MCF 10A (cell line): ENCODE measurements around the gene MYH10. TPM values are rescaled to one million over a fixed set of nuclear protein-coding genes. Genes with fewer than 3 reads are reported as not detected.

ENCODE experiments used
- BruUV-seq: library from RNA; stranded (reverse); fragments of 400-500 nt; replicated peaks from 2 replicates; lab custom pipeline; 2021; lab: Mats Ljungman, UMichigan
- CTCF ChIA-PET: fragments of 300-600 bp; sonication (Branson Sonifier 250); formaldehyde crosslinking; extraction: SDS; loops from one replicate; lab custom pipeline; 2021; ENCODE audit warnings: antibody characterized with exemption, inconsistent platforms; lab: Yijun Ruan, JAX
- POLR2A ChIA-PET: fragments of 300-600, 350-650 bp; sonication (Branson Sonifier 250); formaldehyde crosslinking; extraction: SDS; loops from one replicate; lab custom pipeline; 2020; ENCODE audit warnings: antibody characterized with exemption, inconsistent platforms; lab: Yijun Ruan, JAX
- DNase-seq: peaks from one replicate; pipeline ENCODE4 v3.0.0-alpha.2; 2018; ENCODE audit not compliant: unreplicated experiment
- H3K27ac Mint-ChIP-seq: one replicate; pipeline ENCODE4 v1.8.0; 2022; ENCODE audit warnings: mild to moderate bottlenecking, low read depth, mixed read lengths; ENCODE audit not compliant: unreplicated experiment
- H3K27me3 Mint-ChIP-seq: one replicate; pipeline ENCODE4 v1.8.0; 2022; ENCODE audit warnings: mixed read lengths; ENCODE audit not compliant: insufficient read depth, unreplicated experiment
- H3K36me3 Mint-ChIP-seq: one replicate; pipeline ENCODE4 v1.8.0; 2022; ENCODE audit warnings: mild to moderate bottlenecking, moderate library complexity, mixed read lengths; ENCODE audit not compliant: insufficient read depth, unreplicated experiment
- H3K4me1 Mint-ChIP-seq: one replicate; pipeline ENCODE4 v1.8.0; 2022; ENCODE audit warnings: mixed read lengths; ENCODE audit not compliant: insufficient read depth, unreplicated experiment
- H3K4me3 Mint-ChIP-seq: one replicate; pipeline ENCODE4 v1.8.0; 2022; ENCODE audit warnings: mild to moderate bottlenecking, moderate library complexity, mixed read lengths; ENCODE audit not compliant: unreplicated experiment
- H3K9me3 Mint-ChIP-seq: one replicate; pipeline ENCODE4 v1.8.0; 2022; ENCODE audit warnings: mixed read lengths; ENCODE audit not compliant: unreplicated experiment
- intact Hi-C: fragments of 100-400 bp; cut with micrococcal nuclease; formaldehyde crosslinking; loops from 2 replicates; pipeline ENCODE4 v1.14.1; 2022
- total RNA-seq: library from RNA; stranded (reverse); gene quantifications from 2 replicates; pipeline ENCODE4 v1.2.3, GENCODE V29; 2022
- TF ChIP-seq, protein P1 (sequence below): fragments of 200-600 bp; IDR thresholded peaks from one replicate; pipeline ENCODE4 v1.8.0; 2022; ENCODE audit warnings: antibody characterized with exemption, mild to moderate bottlenecking; ENCODE audit not compliant: unreplicated experiment

Gene MYH10
- total RNA-seq, 1 experiment from 2014 or later, result 43.0 TPM

DNA sequence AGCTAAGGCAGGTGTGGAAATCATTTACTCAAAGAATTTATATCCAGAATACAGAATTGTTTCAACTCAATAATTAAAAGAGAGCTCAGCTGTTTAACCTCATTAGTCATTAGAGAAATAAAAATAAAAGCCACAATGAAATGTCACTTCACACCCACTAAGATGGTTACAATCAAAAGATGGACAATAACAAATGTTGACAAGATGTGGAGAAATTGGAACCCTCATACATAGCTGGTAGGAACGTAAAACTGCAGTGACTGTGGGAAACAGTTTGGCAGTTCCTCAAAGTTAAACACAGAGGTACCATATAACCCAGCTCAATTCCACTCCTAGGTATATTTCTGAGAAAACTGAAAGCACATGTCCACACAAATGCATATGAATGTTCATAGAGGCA lies 145.0 kb downstream of the MYH10 start:
- ChIA-PET CTCF (interaction anchor here (0.9 kb wide), 1 partner anchor 301 kb away, joined by 3 read pairs; no protein-coding TSS in a partner anchor), POLR2A (interaction anchor here (1.7 kb wide), 1 partner anchor 49 kb away, joined by 4 read pairs; no protein-coding TSS in a partner anchor)
- DNase-seq, result no peak
- BruUV-seq, result no TSS peak
- Mint-ChIP-seq H3K27ac (no peak overlapping the region), H3K4me3 (no peak overlapping the region), H3K4me1 (peaks cover 7% of the 10 kb centered on the region), H3K9me3 (no peaks in the 10 kb centered on the region), H3K27me3 (no peaks in the 10 kb centered on the region), H3K36me3 (peaks cover 66% of the 10 kb centered on the region)
- intact Hi-C loops, result no loop called here
- TF ChIP-seq, protein P1, sequence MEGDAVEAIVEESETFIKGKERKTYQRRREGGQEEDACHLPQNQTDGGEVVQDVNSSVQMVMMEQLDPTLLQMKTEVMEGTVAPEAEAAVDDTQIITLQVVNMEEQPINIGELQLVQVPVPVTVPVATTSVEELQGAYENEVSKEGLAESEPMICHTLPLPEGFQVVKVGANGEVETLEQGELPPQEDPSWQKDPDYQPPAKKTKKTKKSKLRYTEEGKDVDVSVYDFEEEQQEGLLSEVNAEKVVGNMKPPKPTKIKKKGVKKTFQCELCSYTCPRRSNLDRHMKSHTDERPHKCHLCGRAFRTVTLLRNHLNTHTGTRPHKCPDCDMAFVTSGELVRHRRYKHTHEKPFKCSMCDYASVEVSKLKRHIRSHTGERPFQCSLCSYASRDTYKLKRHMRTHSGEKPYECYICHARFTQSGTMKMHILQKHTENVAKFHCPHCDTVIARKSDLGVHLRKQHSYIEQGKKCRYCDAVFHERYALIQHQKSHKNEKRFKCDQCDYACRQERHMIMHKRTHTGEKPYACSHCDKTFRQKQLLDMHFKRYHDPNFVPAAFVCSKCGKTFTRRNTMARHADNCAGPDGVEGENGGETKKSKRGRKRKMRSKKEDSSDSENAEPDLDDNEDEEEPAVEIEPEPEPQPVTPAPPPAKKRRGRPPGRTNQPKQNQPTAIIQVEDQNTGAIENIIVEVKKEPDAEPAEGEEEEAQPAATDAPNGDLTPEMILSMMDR, result no peak

DNA sequence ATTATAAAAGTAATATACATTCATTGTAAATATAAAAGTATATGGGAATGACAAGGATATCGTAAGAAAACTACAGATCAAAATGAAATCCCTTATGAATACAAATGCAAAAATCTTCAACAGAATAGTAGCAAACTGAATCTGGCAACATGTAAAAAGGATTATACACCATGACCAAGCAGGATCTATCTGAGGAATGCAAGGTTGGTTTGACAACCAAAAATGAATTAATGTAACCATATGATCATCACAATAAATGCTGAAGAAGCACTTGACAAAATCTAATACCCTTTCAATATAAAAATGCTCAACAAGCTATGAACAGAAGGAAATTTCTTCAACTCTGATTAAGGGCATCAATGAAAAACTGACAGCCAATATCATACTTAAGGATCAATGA lies 146.1 kb downstream of the MYH10 start:
- Mint-ChIP-seq H3K27me3 (no peaks in the 10 kb centered on the region), H3K36me3 (peaks cover 67% of the 10 kb centered on the region), H3K9me3 (no peaks in the 10 kb centered on the region), H3K27ac (no peak overlapping the region), H3K4me1 (peaks cover 7% of the 10 kb centered on the region), H3K4me3 (no peak overlapping the region)
- intact Hi-C loops, result no loop called here
- CTCF ChIA-PET, result interaction anchor here (0.6 to 0.7 kb wide), 2 partner anchors 26 to 262 kb away, joined by 4 to 5 read pairs; no protein-coding TSS in a partner anchor
- TF ChIP-seq, protein P1, result no peak
- POLR2A ChIA-PET, result no interaction called here
- DNase-seq, result no peak
- BruUV-seq, result no TSS peak

DNA sequence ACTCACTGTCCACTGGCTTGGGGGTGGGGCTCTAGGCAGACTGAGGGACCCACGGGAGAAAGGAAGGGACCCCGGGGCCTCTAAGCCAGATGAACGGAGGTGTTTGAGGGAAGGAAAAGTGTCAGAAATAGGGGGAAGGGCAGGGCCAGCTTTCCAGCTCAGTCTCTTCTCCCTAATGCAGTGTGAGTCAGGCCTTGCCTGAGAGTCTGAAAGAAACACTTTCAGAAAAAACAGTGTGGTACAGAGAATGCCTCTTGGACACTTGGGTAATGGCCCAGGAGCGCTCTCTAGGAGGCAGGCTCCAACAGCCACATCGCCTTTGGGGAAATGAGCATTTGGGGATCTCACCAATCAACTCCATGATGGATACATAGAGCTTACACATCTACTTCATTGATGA lies 148.0 kb downstream of the MYH10 start:
- CTCF ChIA-PET, result interaction anchor here (1.8 kb wide), 1 partner anchor 72 kb away, joined by 7 read pairs; no protein-coding TSS in a partner anchor
- TF ChIP-seq, protein P1, result no peak
- POLR2A ChIA-PET, result interaction anchor here (0.9 kb wide), 1 partner anchor 13 kb away, joined by 3 read pairs; no protein-coding TSS in a partner anchor

DNA sequence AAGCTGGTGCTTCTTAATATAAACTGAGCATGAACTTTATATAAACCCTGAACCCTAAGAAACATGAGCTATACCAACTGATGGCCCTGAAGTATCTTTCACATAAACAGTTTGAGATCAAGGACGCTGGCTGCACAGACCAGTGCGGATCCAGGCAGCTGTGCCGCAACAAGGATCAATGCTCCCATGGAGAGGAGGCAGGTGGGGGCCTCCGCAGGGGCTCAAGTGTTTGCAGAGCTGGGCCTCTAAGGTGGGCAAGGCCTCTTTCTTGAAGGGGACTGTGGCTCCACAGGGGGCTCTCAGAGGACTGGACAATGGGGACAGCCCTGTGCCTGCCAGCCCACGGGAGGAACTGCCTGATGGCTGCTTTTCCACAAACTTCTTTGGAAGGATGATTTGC lies 148.8 kb downstream of the MYH10 start:
- no peak for DNase-seq
- intact Hi-C loops, result no loop called here
- no TSS peak for BruUV-seq
- Mint-ChIP-seq H3K9me3 (no peaks in the 10 kb centered on the region), H3K4me3 (no peak overlapping the region), H3K36me3 (peaks cover 65% of the 10 kb centered on the region), H3K27me3 (no peaks in the 10 kb centered on the region), H3K4me1 (no peaks in the 10 kb centered on the region), H3K27ac (no peak overlapping the region)
- CTCF ChIA-PET, result interaction anchor here (1.8 kb wide), 1 partner anchor 71 kb away, joined by 7 read pairs; no protein-coding TSS in a partner anchor
- TF ChIP-seq, protein P1, result no peak
- POLR2A ChIA-PET, result interaction anchor here (0.7 kb wide), 1 partner anchor 46 kb away, joined by 3 read pairs; the partner anchor contains the start of gene NDEL1

More for the DNA sequence above, 148.0 kb downstream of the MYH10 start:
- Mint-ChIP-seq H3K27ac (no peak overlapping the region), H3K4me1 (no peaks in the 10 kb centered on the region), H3K36me3 (peaks cover 67% of the 10 kb centered on the region), H3K9me3 (no peaks in the 10 kb centered on the region), H3K4me3 (no peak overlapping the region), H3K27me3 (no peaks in the 10 kb centered on the region)
- no TSS peak for BruUV-seq
- intact Hi-C loops, result no loop called here
- DNase-seq, result no peak
